NCI-H2227 treated with DMSO at 0.1 percent for 48 hours (cell line): Measurements from ENCODE around the gene STARD5.

ENCODE experiments used
- DNase-seq: peaks from one replicate; lab custom pipeline; 2025; lab: John Stamatoyannopoulos, UW

Gene STARD5

GRCh38 chr15:81292523-81293001, 31.4 kb downstream of the STARD5 start:
- no peak for DNase-seq

GRCh38 chr15:81291916-81292522, 31.9 kb downstream of the STARD5 start:
- DNase-seq: no peak

- no peak for DNase-seq
Observed at GRCh38 chr15:81289910-81290309, 34.0 kb downstream of the STARD5 start.

- no peak for DNase-seq
Observed at GRCh38 chr15:81288616-81289015, 35.3 kb downstream of the STARD5 start.

- DNase-seq: no peak
Observed at GRCh38 chr15:81288040-81288439, 35.9 kb downstream of the STARD5 start.

GRCh38 chr15:81286621-81287121, 37.3 kb downstream of the STARD5 start:
- DNase-seq: no peak

- no peak for DNase-seq
Observed at GRCh38 chr15:81285461-81285860, 38.5 kb downstream of the STARD5 start.

GRCh38 chr15:81284256-81285031, 39.5 kb downstream of the STARD5 start:
- DNase-seq: no peak

GRCh38 chr15:81282911-81283310, 41.0 kb downstream of the STARD5 start:
- DNase-seq: no peak

GRCh38 chr15:81282606-81282895, 41.4 kb downstream of the STARD5 start:
- no peak for DNase-seq

- DNase-seq: no peak
Observed at GRCh38 chr15:81281766-81282605, 42.0 kb downstream of the STARD5 start.

- DNase-seq: no peak
Observed at GRCh38 chr15:81281456-81281735, 42.5 kb downstream of the STARD5 start.

GRCh38 chr15:81280696-81281455, 43.1 kb downstream of the STARD5 start:
- no peak for DNase-seq

GRCh38 chr15:81279621-81280485, 44.1 kb downstream of the STARD5 start:
- DNase-seq: no peak

- no peak for DNase-seq
Observed at GRCh38 chr15:81278306-81279029, 45.5 kb downstream of the STARD5 start.

GRCh38 chr15:81277851-81278250, 46.1 kb downstream of the STARD5 start:
- no peak for DNase-seq

- no peak for DNase-seq
Observed at GRCh38 chr15:81276967-81277366, 47.0 kb downstream of the STARD5 start.

- DNase-seq: no peak
Observed at GRCh38 chr15:81275711-81276392, 48.1 kb downstream of the STARD5 start.

- DNase-seq: peak; percentile 62
Observed at GRCh38 chr15:81274931-81275707, 48.8 kb downstream of the STARD5 start.
